ENCODE results near the gene POU2F1. TPM values are rescaled to one million over a fixed set of nuclear protein-coding genes. Genes with fewer than 3 reads are reported as not detected.
A peak's percentile ranks its signal among the peaks of the same experiment; 100 is the strongest.
"Not testable (repeated sequence)": the region's sequence is repeated elsewhere in the genome, so short reads cannot be mapped to it uniquely, and the experiment has no call there.

Gene POU2F1
- total RNA-seq, 1 donor from 2014 or later: 4.0 TPM

GRCh38 chr1:167231873-167232450 lies 11.3 kb downstream of the POU2F1 start:
- DNase-seq (ENCODE audit: low read depth in 2 of 2): no peak

GRCh38 chr1:167232801-167233200 lies 12.1 kb downstream of the POU2F1 start:
- no peak for DNase-seq (ENCODE audit: low read depth in 2 of 2)

GRCh38 chr1:167233373-167233772 lies 12.7 kb downstream of the POU2F1 start:
- no peak for DNase-seq (ENCODE audit: low read depth in 2 of 2)

- DNase-seq (ENCODE audit: low read depth in 2 of 2): no peak
Observed at GRCh38 chr1:167237000-167237399, 16.3 kb downstream of the POU2F1 start.

GRCh38 chr1:167238713-167239112 lies 18.0 kb downstream of the POU2F1 start:
- DNase-seq (ENCODE audit: low read depth in 2 of 2): no peak

GRCh38 chr1:167239257-167239656 lies 18.6 kb downstream of the POU2F1 start:
- DNase-seq (ENCODE audit: low read depth in 2 of 2): no peak

GRCh38 chr1:167244244-167244643 lies 23.6 kb downstream of the POU2F1 start:
- DNase-seq (ENCODE audit: low read depth in 2 of 2): no peak

- not testable (repeated sequence) for DNase-seq (ENCODE audit: low read depth in 2 of 2)
Observed at GRCh38 chr1:167245168-167245567, 24.5 kb downstream of the POU2F1 start.

GRCh38 chr1:167246971-167247370 lies 26.3 kb downstream of the POU2F1 start:
- DNase-seq (ENCODE audit: low read depth in 2 of 2): no peak

GRCh38 chr1:167247754-167248153 lies 27.1 kb downstream of the POU2F1 start:
- no peak for DNase-seq (ENCODE audit: low read depth in 2 of 2)

- DNase-seq (ENCODE audit: low read depth in 2 of 2): no peak
Observed at GRCh38 chr1:167248707-167249642, 28.3 kb downstream of the POU2F1 start.

- no peak for DNase-seq (ENCODE audit: low read depth in 2 of 2)
Observed at GRCh38 chr1:167249702-167250101, 29.0 kb downstream of the POU2F1 start.

- DNase-seq (ENCODE audit: low read depth in 2 of 2): no peak
Observed at GRCh38 chr1:167250482-167250881, 29.8 kb downstream of the POU2F1 start.

- DNase-seq (ENCODE audit: low read depth in 2 of 2): no peak
Observed at GRCh38 chr1:167251472-167251871, 30.8 kb downstream of the POU2F1 start.

GRCh38 chr1:167252986-167253385 lies 32.3 kb downstream of the POU2F1 start:
- DNase-seq (ENCODE audit: low read depth in 2 of 2): no peak

GRCh38 chr1:167258858-167259257 lies 38.2 kb downstream of the POU2F1 start:
- no peak for DNase-seq (ENCODE audit: low read depth in 2 of 2)

GRCh38 chr1:167262836-167263235 lies 42.1 kb downstream of the POU2F1 start:
- DNase-seq (ENCODE audit: low read depth in 2 of 2): peak in 1 of 2 donors; percentile 38

- no peak for DNase-seq (ENCODE audit: low read depth in 2 of 2)
Observed at GRCh38 chr1:167263344-167263743, 42.7 kb downstream of the POU2F1 start.

- DNase-seq (ENCODE audit: low read depth in 2 of 2): peak in 1 of 2 donors; percentile 10
Observed at GRCh38 chr1:167263819-167264464, 43.3 kb downstream of the POU2F1 start.

- DNase-seq (ENCODE audit: low read depth in 2 of 2): no peak
Observed at GRCh38 chr1:167266965-167267364, 46.3 kb downstream of the POU2F1 start.

- no peak for DNase-seq (ENCODE audit: low read depth in 2 of 2)
Observed at GRCh38 chr1:167268347-167268787, 47.7 kb downstream of the POU2F1 start.
